Panc1 (cell line): ENCODE measurements around the gene NR6A1. TPM values are rescaled to one million over a fixed set of nuclear protein-coding genes. Genes with fewer than 3 reads are reported as not detected.

ENCODE experiments used
- ATAC-seq: fragments of 200-7000 bp; cut with Tn5 transposase; 2 replicates; pipeline ENCODE4 v1.9.1; 2020; ENCODE audit warnings: mild to moderate bottlenecking, moderate library complexity
- BruUV-seq: library from RNA; stranded (reverse); fragments of 400-500 nt; replicated peaks from 2 replicates; lab custom pipeline; 2021; lab: Mats Ljungman, UMichigan
- CTCF ChIA-PET: fragments of 300-600 bp; sonication (Branson Sonifier 250); formaldehyde crosslinking; loops from one replicate; lab custom pipeline; 2022; ENCODE audit warnings: antibody characterized with exemption; lab: Charles Lee
- POLR2A ChIA-PET: fragments of 300-600 bp; sonication (Branson Sonifier 250); formaldehyde crosslinking; loops from one replicate; lab custom pipeline; 2022; ENCODE audit warnings: antibody characterized with exemption; lab: Charles Lee
- DNase-seq: peaks from one replicate; pipeline ENCODE4 v3.0.0-alpha.2; 2010; ENCODE audit warnings: low read depth, low spot score
- H3K27ac ChIP-seq: 2 replicates; pipeline ENCODE4 v1.5.1; 2011; ENCODE audit warnings: mild to moderate bottlenecking, low read length, inconsistent platforms
- H3K27me3 ChIP-seq: fragments of 200-500 bp; sonication (Bioruptor generic); 2 replicates; pipeline ENCODE4 v1.6.0; 2014; ENCODE audit warnings: low read length, inconsistent platforms; ENCODE audit not compliant: control insufficient read depth, insufficient read depth
- H3K36me3 ChIP-seq: fragments of 200-500 bp; sonication (Bioruptor generic); 2 replicates; pipeline ENCODE4 v1.5.1; 2014; ENCODE audit warnings: inconsistent platforms, mild to moderate bottlenecking, low read length, moderate library complexity; ENCODE audit not compliant: control insufficient read depth, insufficient read depth
- H3K4me1 ChIP-seq: 2 replicates; pipeline ENCODE4 v1.5.1; 2011; ENCODE audit warnings: inconsistent platforms, mild to moderate bottlenecking, low read length, moderate library complexity; ENCODE audit not compliant: control insufficient read depth, insufficient read depth
- H3K4me3 ChIP-seq, 2 experiments: 2 replicates each; pipeline ENCODE4 v1.5.1; 2011 to 2012; ENCODE audit warnings: low read depth in 2 of 2, low read length in 2 of 2, mild to moderate bottlenecking in 2 of 2, inconsistent platforms in 1 of 2, moderate library complexity in 1 of 2
- H3K9me3 ChIP-seq: fragments of 200-500 bp; sonication (Bioruptor generic); 2 replicates; pipeline ENCODE4 v1.5.1; 2014; ENCODE audit warnings: low read depth, mild to moderate bottlenecking, inconsistent platforms, low read length, moderate library complexity; ENCODE audit not compliant: control insufficient read depth, insufficient read depth
- POLR2AphosphoS5 ChIP-seq: IDR thresholded peaks from 2 replicates; pipeline ENCODE4 v1.6.1; 2012; ENCODE audit warnings: mild to moderate bottlenecking, low read depth, low read length, moderate library complexity
- REST ChIP-seq, 2 experiments: IDR thresholded peaks; 2 replicates each; pipeline ENCODE4 v1.6.1; 2011 to 2012; ENCODE audit warnings: low read depth in 2 of 2, control low read depth in 1 of 2, low read length in 1 of 2, mild to moderate bottlenecking in 1 of 2, moderate library complexity in 1 of 2; ENCODE audit not compliant: insufficient read depth in 1 of 2
- SIN3A ChIP-seq: IDR thresholded peaks from 2 replicates; pipeline ENCODE4 v1.6.1; 2012; ENCODE audit warnings: low read depth, mild to moderate bottlenecking, low read length, moderate library complexity, borderline replicate concordance; ENCODE audit not compliant: insufficient read depth
- TCF7L2 ChIP-seq: IDR thresholded peaks from 2 replicates; pipeline ENCODE4 v1.6.1; 2011; ENCODE audit warnings: mild to moderate bottlenecking, low read depth, low read length, inconsistent platforms
- in situ Hi-C: cut with HindIII; loops from 2 replicates; pipeline ENCODE4 v1.10.0; 2016; ENCODE audit warnings: low sequenced_read_pairs, low pct_unique_long_range_greater_than_20kb
- intact Hi-C: fragments of 100-400 bp; cut with micrococcal nuclease; formaldehyde crosslinking; loops from one replicate; pipeline ENCODE4 v1.10.0; 2022; ENCODE audit not compliant: unreplicated experiment
- total RNA-seq: library from RNA; stranded (reverse); gene quantifications from one replicate; pipeline ENCODE4 v1.2.1, GENCODE V29; 2021; ENCODE audit not compliant: unreplicated experiment
- TF ChIP-seq, protein P1 (sequence below): fragments of 450-650 bp; IDR thresholded peaks from 2 replicates; pipeline ENCODE4 v1.5.1; 2017; ENCODE audit warnings: mild to moderate bottlenecking

Gene NR6A1
- total RNA-seq, 1 experiment from 2014 or later, result 7.6 TPM

GRCh38 chr9:124626276-124626675 is 144.8 kb downstream of the NR6A1 start:
- ChIA-PET POLR2A (interaction anchor here (0.6 kb wide), 1 partner anchor 103 kb away, joined by 6 read pairs; no protein-coding TSS in a partner anchor), CTCF (no interaction called here)
- Histone ChIP-seq H3K4me1 (peaks cover 9% of the 10 kb centered on the region), H3K27ac (no peak overlapping the region), H3K36me3 (no peaks in the 10 kb centered on the region), H3K9me3 (no peaks in the 10 kb centered on the region), H3K27me3 (no peaks in the 10 kb centered on the region), H3K4me3 (no peak overlapping the region)
- in situ Hi-C loops (no loop called here), intact Hi-C loops (no loop called here)
- no TSS peak for BruUV-seq
- TF ChIP-seq SIN3A (no peak), REST (IDR thresholded peaks at IDR 0.05; ENCODE audit: insufficient read depth in 1 of 2, low read depth in 2 of 2, low read length in 1 of 2) (no peak), TCF7L2 (no peak), POLR2AphosphoS5 (no peak)
- TF ChIP-seq, protein P1, sequence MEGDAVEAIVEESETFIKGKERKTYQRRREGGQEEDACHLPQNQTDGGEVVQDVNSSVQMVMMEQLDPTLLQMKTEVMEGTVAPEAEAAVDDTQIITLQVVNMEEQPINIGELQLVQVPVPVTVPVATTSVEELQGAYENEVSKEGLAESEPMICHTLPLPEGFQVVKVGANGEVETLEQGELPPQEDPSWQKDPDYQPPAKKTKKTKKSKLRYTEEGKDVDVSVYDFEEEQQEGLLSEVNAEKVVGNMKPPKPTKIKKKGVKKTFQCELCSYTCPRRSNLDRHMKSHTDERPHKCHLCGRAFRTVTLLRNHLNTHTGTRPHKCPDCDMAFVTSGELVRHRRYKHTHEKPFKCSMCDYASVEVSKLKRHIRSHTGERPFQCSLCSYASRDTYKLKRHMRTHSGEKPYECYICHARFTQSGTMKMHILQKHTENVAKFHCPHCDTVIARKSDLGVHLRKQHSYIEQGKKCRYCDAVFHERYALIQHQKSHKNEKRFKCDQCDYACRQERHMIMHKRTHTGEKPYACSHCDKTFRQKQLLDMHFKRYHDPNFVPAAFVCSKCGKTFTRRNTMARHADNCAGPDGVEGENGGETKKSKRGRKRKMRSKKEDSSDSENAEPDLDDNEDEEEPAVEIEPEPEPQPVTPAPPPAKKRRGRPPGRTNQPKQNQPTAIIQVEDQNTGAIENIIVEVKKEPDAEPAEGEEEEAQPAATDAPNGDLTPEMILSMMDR, result no peak
- DNase-seq (no peak), ATAC-seq (no peak)

- in situ Hi-C loops (no loop called here), intact Hi-C loops (no loop called here)
- ChIA-PET CTCF (no interaction called here), POLR2A (no interaction called here)
- H3K27ac ChIP-seq, result no peak overlapping the region
- DNase-seq, result no peak
- BruUV-seq, result no TSS peak
- H3K36me3 ChIP-seq, result no peaks in the 10 kb centered on the region
- no peaks in the 10 kb centered on the region for H3K9me3 ChIP-seq
- no peak overlapping the region for H3K4me3 ChIP-seq
- TF ChIP-seq REST (IDR thresholded peaks at IDR 0.05; ENCODE audit: insufficient read depth in 1 of 2, low read depth in 2 of 2, low read length in 1 of 2) (no peak), POLR2AphosphoS5 (no peak), SIN3A (no peak)
- TF ChIP-seq, protein P1, result no peak
- H3K4me1 ChIP-seq, result peaks cover 16% of the 10 kb centered on the region
- H3K27me3 ChIP-seq, result no peaks in the 10 kb centered on the region
- ATAC-seq, result no peak
Observed at GRCh38 chr9:124625087-124625486, 146.0 kb downstream of the NR6A1 start.
